Neural progenitor cell (in vitro differentiated cells): Measurements from ENCODE around the gene ANAPC7. TPM values are rescaled to one million over a fixed set of nuclear protein-coding genes. Genes with fewer than 3 reads are reported as not detected.

Experiments
- DNase-seq: peaks from one replicate; pipeline ENCODE4 v3.0.0-alpha.2; 2016; ENCODE audit warnings: low spot score
- H2AFZ ChIP-seq: fragments of 200-600 bp; sonication (generic); replicated peaks from 2 replicates; pipeline ENCODE4 v1.6.1; 2016; ENCODE audit warnings: antibody characterized with exemption
- H3F3A ChIP-seq: fragments of 200-600 bp; sonication (generic); 2 replicates; pipeline ENCODE4 v1.6.1; 2016; ENCODE audit warnings: antibody characterized with exemption, low read depth
- H3K27ac ChIP-seq: fragments of 200-600 bp; sonication (generic); 2 replicates; pipeline ENCODE4 v1.5.1; 2016; ENCODE audit warnings: mild to moderate bottlenecking
- H3K27me3 ChIP-seq: fragments of 200-600 bp; sonication (generic); 2 replicates; pipeline ENCODE4 v1.6.1; 2016; ENCODE audit warnings: mild to moderate bottlenecking, moderate library complexity
- H3K36me3 ChIP-seq: fragments of 200-600 bp; sonication (generic); 2 replicates; pipeline ENCODE4 v1.5.1; 2016
- H3K4me1 ChIP-seq: fragments of 200-600 bp; sonication (generic); 2 replicates; pipeline ENCODE4 v1.6.1; 2016; ENCODE audit warnings: mixed run types
- H3K4me2 ChIP-seq: fragments of 200-600 bp; sonication (generic); 2 replicates; pipeline ENCODE4 v1.6.1; 2016
- H3K4me3 ChIP-seq: fragments of 200-600 bp; sonication (generic); 2 replicates; pipeline ENCODE4 v1.5.1; 2016
- H3K79me2 ChIP-seq: fragments of 200-600 bp; sonication (generic); 2 replicates; pipeline ENCODE4 v1.6.1; 2016; ENCODE audit warnings: low read depth
- H3K9ac ChIP-seq: fragments of 200-600 bp; sonication (generic); 2 replicates; pipeline ENCODE4 v1.6.1; 2016
- H3K9me3 ChIP-seq: fragments of 200-600 bp; sonication (generic); 2 replicates; pipeline ENCODE4 v1.5.1; 2016; ENCODE audit warnings: low read depth
- H4K20me1 ChIP-seq: fragments of 200-600 bp; sonication (generic); 2 replicates; pipeline ENCODE4 v1.6.1; 2016; ENCODE audit warnings: low read depth
- H3K27ac Mint-ChIP-seq: 3 replicates; pipeline ENCODE4 v1.8.0; 2021; ENCODE audit warnings: mixed read lengths
- H3K27me3 Mint-ChIP-seq: 2 replicates; pipeline ENCODE4 v1.8.0; 2022; ENCODE audit warnings: low read depth, mild to moderate bottlenecking, inconsistent platforms, moderate library complexity, mixed read lengths; ENCODE audit not compliant: insufficient read depth
- H3K36me3 Mint-ChIP-seq: 3 replicates; pipeline ENCODE4 v1.8.0; 2021; ENCODE audit warnings: mixed read lengths
- H3K4me1 Mint-ChIP-seq: 3 replicates; pipeline ENCODE4 v1.8.0; 2021; ENCODE audit warnings: mixed read lengths
- H3K4me3 Mint-ChIP-seq: 3 replicates; pipeline ENCODE4 v1.8.0; 2021; ENCODE audit warnings: mild to moderate bottlenecking, moderate library complexity, mixed read lengths
- H3K9me3 Mint-ChIP-seq: 3 replicates; pipeline ENCODE4 v1.8.0; 2020; ENCODE audit warnings: mixed read lengths
- CTCF ChIP-seq: fragments of 200-600 bp; sonication (generic); IDR thresholded peaks from 2 replicates; pipeline ENCODE4 v1.5.1; 2017; ENCODE audit warnings: antibody characterized with exemption, mild to moderate bottlenecking
- EZH2 ChIP-seq: fragments of 200-600 bp; sonication (generic); IDR thresholded peaks from 2 replicates; pipeline ENCODE4 v1.6.1; 2017; ENCODE audit warnings: antibody characterized with exemption, mild to moderate bottlenecking, moderate library complexity
- EZH2phosphoT487 ChIP-seq: fragments of 200-600 bp; sonication (generic); IDR thresholded peaks from 2 replicates; pipeline ENCODE4 v1.6.1; 2017; ENCODE audit warnings: antibody characterized with exemption
- small RNA-seq: library from RNA; depleted of rRNA; stranded (forward); fragments of <200 nt; gene quantifications from one replicate; pipeline ENCODE3, GENCODE V24; 2015
- total RNA-seq: library from RNA; depleted of rRNA; stranded (reverse); fragments of >200 nt; gene quantifications from 2 replicates; pipeline ENCODE4 v1.2.3, GENCODE V29; 2015; ENCODE audit warnings: low replicate concordance

ANAPC7 gene
- total RNA-seq, 1 donor from 2014 or later = 114 TPM

GRCh38 chr12:110329710-110330109 is 73.8 kb downstream of the ANAPC7 start:
- Histone ChIP-seq H3K27me3 (no peaks in the 10 kb centered on the region), H3K4me2 (no peak overlapping the region), H3K4me1 (no peaks in the 10 kb centered on the region), H4K20me1 (peaks cover 24% of the 10 kb centered on the region), H3K9ac (no peak overlapping the region), H3K36me3 (peaks cover 35% of the 10 kb centered on the region), H3F3A (peaks cover 15% of the 10 kb centered on the region), H3K27ac (no peak overlapping the region), H3K79me2 (peaks cover 77% of the 10 kb centered on the region), H2AFZ (no peak overlapping the region), H3K9me3 (no peaks in the 10 kb centered on the region), H3K4me3 (no peak overlapping the region)
- Mint-ChIP-seq H3K27ac (no peak overlapping the region), H3K4me3 (no peak overlapping the region), H3K36me3 (peaks cover 37% of the 10 kb centered on the region), H3K27me3 (peaks cover 3% of the 10 kb centered on the region), H3K4me1 (peaks cover 3% of the 10 kb centered on the region), H3K9me3 (no peaks in the 10 kb centered on the region)
- no peak for DNase-seq
- no peak for TF ChIP-seq EZH2
- TF ChIP-seq EZH2phosphoT487 = no peak
- TF ChIP-seq CTCF = no peak

Small RNAs within 50 kb of the gene (small RNA-seq; reads per million reads assigned to genes)
- gene RN7SL769P = not detected

Other genes with a start within 250 kb of the ANAPC7 start
- gene ATP2A2, start 122.5 kb downstream of the ANAPC7 start, total RNA-seq = 99.5 and 111 TPM in 2 replicates
- 356 and 363 TPM in 2 replicates for gene ARPC3, start 46.6 kb upstream of the ANAPC7 start, total RNA-seq
- 41.1 and 62.3 TPM in 2 replicates for gene GPN3, start 64.5 kb upstream of the ANAPC7 start, total RNA-seq
- gene FAM216A, start 65.1 kb upstream of the ANAPC7 start, total RNA-seq = 54.1 and 87.5 TPM in 2 replicates
- 69.5 and 101 TPM in 2 replicates for gene VPS29, start 98.4 kb upstream of the ANAPC7 start, total RNA-seq
- 0.17 and 0.31 TPM in 2 replicates for gene RAD9B, start 98.6 kb upstream of the ANAPC7 start, total RNA-seq
- gene PPTC7, start 179.6 kb upstream of the ANAPC7 start, total RNA-seq = 9.1 and 11.2 TPM in 2 replicates
- gene TCTN1, start 210.4 kb upstream of the ANAPC7 start, total RNA-seq = 42.7 and 48.6 TPM in 2 replicates